ENCODE data around the gene ELMO3. TPM values are rescaled to one million over a fixed set of nuclear protein-coding genes. Genes with fewer than 3 reads are reported as not detected.
A peak's percentile ranks its signal among the peaks of the same experiment; 100 is the strongest.

The ELMO3 gene
- total and polyA plus RNA-seq, 2 of the 13 experiments (the other 11 are each of a cell fraction or from before 2014, with no cell fraction given) = 2.6 to 4.0 TPM

GRCh38 chr16:67177743-67178699 lies 20.9 kb upstream of the ELMO3 start (continued):
- TF ChIP-seq FUBP1 (CRISPR knock-in tag; IDR thresholded peaks at IDR 0.05; ENCODE audit: borderline replicate concordance) (0 out of 2 replicates have a peak, but pooled peaks have one; percentile 52), ZNF251 (CRISPR knock-in tag; IDR thresholded peaks at IDR 0.05) (no peak), ZNF687 (CRISPR knock-in tag; IDR thresholded peaks at IDR 0.05) (peak; percentile 93), ZNF879 (CRISPR knock-in tag; IDR thresholded peaks at IDR 0.05) (no peak), TGIF2 (CRISPR knock-in tag; IDR thresholded peaks at IDR 0.05) (no peak; the same call in 1 of the 2 replicates), SRY (CRISPR knock-in tag; IDR thresholded peaks at IDR 0.05) (no peak; the same call in 1 of the 2 replicates), HCFC1 (IDR thresholded peaks at IDR 0.05; ENCODE audit: low read depth, low read length) (no peak), DRAP1 (CRISPR knock-in tag; IDR thresholded peaks at IDR 0.05) (0 out of 2 replicates have a peak, but pooled peaks have one; percentile 17), KDM5B (CRISPR knock-in tag; IDR thresholded peaks at IDR 0.05; ENCODE audit: borderline replicate concordance) (peak; percentile 82), ZNF768 (CRISPR knock-in tag; IDR thresholded peaks at IDR 0.05) (peak; percentile 71; the same call in 1 of the 2 replicates), POLR2G (IDR thresholded peaks at IDR 0.05; ENCODE audit: low read depth, low read length) (peak; percentile 59), NPAS2 (CRISPR knock-in tag; IDR thresholded peaks at IDR 0.05; ENCODE audit: borderline replicate concordance) (no peak), NR1H2 (CRISPR knock-in tag; IDR thresholded peaks at IDR 0.05; ENCODE audit: borderline replicate concordance, low read depth) (no peak), CCAR2 (optimal IDR thresholded peaks at IDR 0.05; ENCODE audit: low read depth, low read length) (no peak), ZNF362 (CRISPR knock-in tag; IDR thresholded peaks at IDR 0.05; ENCODE audit: borderline replicate concordance) (no peak), ZNF776 (CRISPR knock-in tag; IDR thresholded peaks at IDR 0.05) (peak; percentile 95), JUND (CRISPR knock-in tag; IDR thresholded peaks at IDR 0.05) (no peak), TOE1 (CRISPR knock-in tag; IDR thresholded peaks at IDR 0.05) (no peak), MTF1 (CRISPR knock-in tag; IDR thresholded peaks at IDR 0.05) (no peak), FOXO4 (CRISPR knock-in tag; conservative IDR thresholded peaks at IDR 0.05) (no peak)

Data from HepG2 (cell line).